Peyer's patch (tissue), 4 donors: Measurements from ENCODE around the gene TEX52. TPM values are rescaled to one million over a fixed set of nuclear protein-coding genes. Genes with fewer than 3 reads are reported as not detected.

Source experiments
- DNase-seq, 3 donors: peaks; one replicate each; pipeline ENCODE4 v3.0.0-alpha.2; 2017 to 2019
- H3K27ac ChIP-seq, 4 donors: fragments of 200-600 bp; sonication (generic); one replicate each; pipeline ENCODE4 v1.5.1; 2016 to 2019
- H3K27me3 ChIP-seq, 2 donors: fragments of 200-600 bp; sonication (generic); one replicate each; pipeline ENCODE4 v1.5.1; 2019
- H3K36me3 ChIP-seq, 3 donors: fragments of 200-600 bp; sonication (generic); one replicate each; pipeline ENCODE4 v1.5.1; 2016 to 2019
- H3K4me1 ChIP-seq, 4 donors: fragments of 200-600 bp; sonication (generic); one replicate each; pipeline ENCODE4 v1.5.1; 2016 to 2019
- H3K4me3 ChIP-seq, 4 donors: fragments of 200-600 bp; sonication (generic); 1 replicate in 3 of 4; 2 replicates in 1 of 4; pipeline ENCODE4 v1.5.1; 2016 to 2019; ENCODE audit warnings: mild to moderate bottlenecking in 1 of 4
- H3K9me3 ChIP-seq, 4 donors: fragments of 200-600 bp; sonication (generic); one replicate each; pipeline ENCODE4 v1.5.1; 2016 to 2019; ENCODE audit warnings: mild to moderate bottlenecking in 1 of 4
- POLR2A ChIP-seq, 2 donors: fragments of 450-650 bp; IDR thresholded peaks; one replicate each; pipeline ENCODE4 v1.5.1; 2017; ENCODE audit warnings: antibody characterized with exemption in 2 of 2, mild to moderate bottlenecking in 2 of 2, moderate library complexity in 2 of 2
- total RNA-seq, 4 donors: library from RNA; depleted of rRNA; stranded (reverse); fragments of >200 nt; gene quantifications; one replicate each; pipeline ENCODE4 v1.1.0, GENCODE V29; 2016
- TF ChIP-seq, protein P1 (sequence below), 6 experiments: fragments of 450-650 bp in 4 of 6; fragments of 200-600 bp in 2 of 6; sonication (generic) in 1 of 6; IDR thresholded peaks; one replicate each; pipeline ENCODE4 v1.5.1; 2017 to 2019; ENCODE audit warnings: antibody characterized with exemption in 6 of 6, mild to moderate bottlenecking in 3 of 6, moderate library complexity in 1 of 6

Gene TEX52
- total RNA-seq, 4 donors from 2014 or later: 2.3 TPM; not detected in 3

DNA sequence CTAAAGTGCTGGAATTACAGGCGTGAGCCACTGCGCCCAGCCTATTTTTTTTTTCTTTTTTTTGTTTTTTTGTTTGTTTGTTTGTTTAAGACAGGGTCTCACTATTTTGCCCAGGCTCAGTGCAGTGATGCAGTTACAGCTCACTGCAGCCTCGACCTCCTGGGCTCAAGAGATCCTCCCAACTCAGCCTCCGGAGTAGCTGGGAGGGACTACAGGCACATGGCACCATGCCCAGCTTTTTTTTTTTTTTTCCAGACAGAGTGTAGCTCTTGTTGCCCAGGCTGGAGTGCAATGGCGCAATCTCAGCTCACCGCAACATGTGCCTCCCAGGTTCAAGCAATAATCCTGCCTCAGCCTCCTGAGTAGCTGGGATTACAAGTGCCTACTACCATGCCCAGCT, 50.1 kb downstream of the TEX52 start:
- DNase-seq: no peak
- no peak overlapping the region for H3K27ac ChIP-seq
- H3K27me3 ChIP-seq: no peaks in the 10 kb centered on the region
- H3K4me3 ChIP-seq: no peak overlapping the region
- H3K9me3 ChIP-seq: no peaks in the 10 kb centered on the region
- H3K4me1 ChIP-seq: no peaks in the 10 kb centered on the region
- H3K36me3 ChIP-seq: peaks cover 0 to 31% (median 0%) of the 10 kb centered on the region in 3 donors
- TF ChIP-seq POLR2A (IDR thresholded peaks at IDR 0.05): no peak
- TF ChIP-seq, protein P1, sequence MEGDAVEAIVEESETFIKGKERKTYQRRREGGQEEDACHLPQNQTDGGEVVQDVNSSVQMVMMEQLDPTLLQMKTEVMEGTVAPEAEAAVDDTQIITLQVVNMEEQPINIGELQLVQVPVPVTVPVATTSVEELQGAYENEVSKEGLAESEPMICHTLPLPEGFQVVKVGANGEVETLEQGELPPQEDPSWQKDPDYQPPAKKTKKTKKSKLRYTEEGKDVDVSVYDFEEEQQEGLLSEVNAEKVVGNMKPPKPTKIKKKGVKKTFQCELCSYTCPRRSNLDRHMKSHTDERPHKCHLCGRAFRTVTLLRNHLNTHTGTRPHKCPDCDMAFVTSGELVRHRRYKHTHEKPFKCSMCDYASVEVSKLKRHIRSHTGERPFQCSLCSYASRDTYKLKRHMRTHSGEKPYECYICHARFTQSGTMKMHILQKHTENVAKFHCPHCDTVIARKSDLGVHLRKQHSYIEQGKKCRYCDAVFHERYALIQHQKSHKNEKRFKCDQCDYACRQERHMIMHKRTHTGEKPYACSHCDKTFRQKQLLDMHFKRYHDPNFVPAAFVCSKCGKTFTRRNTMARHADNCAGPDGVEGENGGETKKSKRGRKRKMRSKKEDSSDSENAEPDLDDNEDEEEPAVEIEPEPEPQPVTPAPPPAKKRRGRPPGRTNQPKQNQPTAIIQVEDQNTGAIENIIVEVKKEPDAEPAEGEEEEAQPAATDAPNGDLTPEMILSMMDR (IDR thresholded peaks at IDR 0.05): no peak

DNA sequence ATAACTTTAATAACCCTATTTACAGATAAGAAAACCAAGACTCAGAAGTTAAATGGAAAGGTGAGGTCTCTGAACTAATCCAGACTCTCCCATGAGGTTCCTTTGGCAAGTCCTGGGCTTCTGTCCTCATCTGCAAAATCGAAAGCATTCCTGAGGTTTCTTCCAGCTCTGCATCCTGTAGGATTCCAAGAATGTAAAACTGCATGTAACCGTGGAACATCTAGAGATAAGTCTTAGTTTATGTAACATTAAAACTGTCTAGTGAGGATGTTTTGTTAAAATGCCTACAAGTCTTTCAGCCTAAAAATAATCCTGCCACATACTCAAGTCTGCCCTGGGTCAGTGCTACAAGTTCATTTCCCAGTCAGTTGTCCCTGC, 51.7 kb downstream of the TEX52 start:
- no peaks in the 10 kb centered on the region for H3K9me3 ChIP-seq
- peaks cover 0 to 46% (median 0%) of the 10 kb centered on the region in 3 donors for H3K36me3 ChIP-seq
- no peak for DNase-seq
- no peaks in the 10 kb centered on the region for H3K27me3 ChIP-seq
- H3K27ac ChIP-seq: no peak overlapping the region
- no peak for TF ChIP-seq POLR2A (IDR thresholded peaks at IDR 0.05)
- TF ChIP-seq, protein P1 (IDR thresholded peaks at IDR 0.05): no peak
- no peak overlapping the region for H3K4me3 ChIP-seq
- no peaks in the 10 kb centered on the region for H3K4me1 ChIP-seq

DNA sequence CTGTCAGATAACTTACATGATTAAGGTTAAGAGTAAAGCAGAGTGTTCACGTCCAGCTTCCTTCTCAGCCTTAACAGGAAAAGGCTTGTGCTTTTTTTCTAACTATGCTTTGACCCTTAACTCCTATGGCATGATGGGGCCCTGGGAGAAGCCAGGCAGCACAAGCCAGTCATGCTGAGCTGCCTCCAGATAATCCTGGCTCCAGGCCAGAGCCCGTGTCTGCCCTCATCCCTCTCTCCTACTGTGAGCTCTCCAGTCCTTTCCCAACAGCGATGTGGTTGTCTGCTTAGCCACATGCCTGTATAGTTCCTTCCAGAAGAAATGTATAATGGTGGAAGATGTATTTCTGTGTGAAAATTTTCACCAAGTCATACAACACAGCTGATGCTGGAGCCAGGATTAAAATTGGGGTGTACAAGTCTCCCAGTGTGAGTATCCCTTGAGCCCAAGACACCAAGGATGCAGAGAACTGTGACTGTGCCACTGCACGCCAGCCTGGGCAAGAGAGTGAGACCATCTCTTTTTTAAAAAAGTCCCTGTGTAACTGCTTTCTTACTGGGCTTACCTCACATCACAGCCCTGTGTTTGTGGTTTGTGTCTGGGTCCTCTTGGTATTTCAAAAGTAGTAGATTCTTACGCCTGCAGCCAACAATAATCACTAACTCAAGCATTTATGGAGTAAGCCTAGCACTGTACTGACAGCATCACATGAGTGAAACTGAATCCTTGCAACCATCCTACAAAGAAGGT, 52.3 kb downstream of the TEX52 start:
- TF ChIP-seq, protein P1 (IDR thresholded peaks at IDR 0.05): no peak
- no peak for TF ChIP-seq POLR2A (IDR thresholded peaks at IDR 0.05)
- no peaks in the 10 kb centered on the region for H3K9me3 ChIP-seq
- no peaks in the 10 kb centered on the region for H3K27me3 ChIP-seq
- no peak overlapping the region for H3K27ac ChIP-seq
- H3K36me3 ChIP-seq: peaks cover 0 to 52% (median 0%) of the 10 kb centered on the region in 3 donors
- H3K4me1 ChIP-seq: no peaks in the 10 kb centered on the region
- no peak for DNase-seq
- no peak overlapping the region for H3K4me3 ChIP-seq

DNA sequence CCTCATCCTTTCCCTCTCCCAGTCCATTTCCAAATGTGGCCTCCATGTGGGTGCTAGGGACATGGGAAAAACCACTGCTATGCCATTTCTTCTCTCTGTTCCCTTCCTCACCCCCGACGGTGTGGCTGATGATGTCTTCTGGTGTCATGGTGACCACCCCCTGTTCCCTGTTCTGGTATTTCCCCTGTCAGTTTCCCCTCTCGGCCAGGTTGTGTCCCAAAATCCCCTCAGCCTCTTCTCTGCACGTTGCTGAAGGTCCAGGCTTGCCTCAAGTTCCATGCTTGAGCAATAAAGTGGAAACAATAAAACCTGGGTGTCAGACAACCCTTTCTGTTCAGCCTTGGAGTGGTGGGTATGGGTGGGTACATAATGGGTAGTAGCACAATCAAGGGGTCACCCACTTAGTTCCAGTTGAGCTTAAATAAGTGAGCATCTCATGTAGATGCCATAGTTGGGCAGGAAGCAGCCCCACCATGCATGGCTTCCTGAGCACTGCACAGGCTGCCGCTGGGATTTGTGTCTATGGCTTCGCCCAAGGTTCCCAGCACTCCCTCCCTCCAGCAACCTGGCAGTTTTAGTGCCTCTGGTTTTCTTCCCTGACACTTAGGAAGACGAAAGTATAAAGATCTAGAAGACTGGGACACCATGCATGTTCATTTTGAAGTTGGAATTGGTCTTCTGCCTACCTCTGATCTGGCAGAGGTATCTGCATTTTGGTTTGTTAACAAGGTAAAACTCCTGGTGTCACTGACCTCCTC, 53.0 kb downstream of the TEX52 start:
- DNase-seq: no peak
- TF ChIP-seq, protein P1 (IDR thresholded peaks at IDR 0.05): no peak
- no peak for TF ChIP-seq POLR2A (IDR thresholded peaks at IDR 0.05)
- Histone ChIP-seq H3K27ac (no peak overlapping the region), H3K36me3 (peaks cover 0 to 60% (median 0%) of the 10 kb centered on the region in 3 donors), H3K4me3 (no peak overlapping the region), H3K9me3 (no peaks in the 10 kb centered on the region), H3K27me3 (no peaks in the 10 kb centered on the region), H3K4me1 (no peaks in the 10 kb centered on the region)

DNA sequence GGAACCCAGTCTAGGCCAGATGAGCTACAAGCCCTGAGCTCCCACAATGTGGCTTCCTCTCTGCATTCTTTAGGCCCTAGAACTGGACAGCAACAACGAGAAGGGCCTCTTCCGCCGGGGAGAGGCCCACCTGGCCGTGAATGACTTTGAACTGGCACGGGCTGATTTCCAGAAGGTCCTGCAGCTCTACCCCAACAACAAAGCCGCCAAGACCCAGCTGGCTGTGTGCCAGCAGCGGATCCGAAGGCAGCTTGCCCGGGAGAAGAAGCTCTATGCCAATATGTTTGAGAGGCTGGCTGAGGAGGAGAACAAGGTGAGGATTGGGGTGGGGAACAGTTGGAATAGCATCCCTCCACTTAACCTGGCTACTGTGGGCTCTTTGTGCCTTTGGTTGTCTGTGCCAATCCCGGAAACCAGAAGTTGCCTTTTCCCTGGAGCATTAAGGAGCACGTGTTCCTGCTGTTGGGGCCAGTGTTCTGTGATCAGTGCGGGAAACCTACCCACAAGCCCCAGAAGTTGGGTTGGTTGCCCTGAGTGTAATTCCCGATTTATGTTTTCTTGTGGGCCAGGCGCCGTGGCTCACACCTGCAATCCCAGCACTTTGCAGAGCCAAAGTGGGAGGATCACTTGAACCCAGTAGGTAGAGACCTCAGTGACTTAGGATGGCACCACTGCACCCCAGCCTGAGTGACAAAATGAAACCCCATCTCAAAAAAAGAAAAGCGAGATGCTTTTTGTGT, 55.6 kb downstream of the TEX52 start:
- H3K27ac ChIP-seq: no peak overlapping the region
- H3K27me3 ChIP-seq: no peaks in the 10 kb centered on the region
- H3K36me3 ChIP-seq: peaks cover 0 to 73% (median 0%) of the 10 kb centered on the region in 3 donors

More for the DNA sequence above, 55.6 kb downstream of the TEX52 start:
- Histone ChIP-seq H3K4me3 (no peak overlapping the region), H3K9me3 (no peaks in the 10 kb centered on the region), H3K4me1 (peaks cover 4 to 11% (median 5%) of the 10 kb centered on the region in 4 donors)
- no peak for DNase-seq
- no peak for TF ChIP-seq POLR2A (IDR thresholded peaks at IDR 0.05)
- TF ChIP-seq, protein P1 (IDR thresholded peaks at IDR 0.05): no peak
